ENCODE data around the gene ACCSL. TPM values are rescaled to one million over a fixed set of nuclear protein-coding genes. Genes with fewer than 3 reads are reported as not detected.

Gene ACCSL
- total and polyA plus RNA-seq, 2 experiments from 2014 or later: not detected

- no peaks in the 10 kb centered on the region for H3K9me3 ChIP-seq (ENCODE audit: low read depth)
- no peak for DNase-seq (ENCODE audit: low read depth in 1 of 2, low spot score in 1 of 2)
- H3K27ac ChIP-seq: no peak overlapping the region
- no peak overlapping the region for H3K4me3 ChIP-seq
- H3K4me1 ChIP-seq (ENCODE audit: low read depth): peaks cover 37% of the 10 kb centered on the region
- H3K27me3 ChIP-seq: no peaks in the 10 kb centered on the region
- no peaks in the 10 kb centered on the region for H3K36me3 ChIP-seq
- TF ChIP-seq, protein P1, sequence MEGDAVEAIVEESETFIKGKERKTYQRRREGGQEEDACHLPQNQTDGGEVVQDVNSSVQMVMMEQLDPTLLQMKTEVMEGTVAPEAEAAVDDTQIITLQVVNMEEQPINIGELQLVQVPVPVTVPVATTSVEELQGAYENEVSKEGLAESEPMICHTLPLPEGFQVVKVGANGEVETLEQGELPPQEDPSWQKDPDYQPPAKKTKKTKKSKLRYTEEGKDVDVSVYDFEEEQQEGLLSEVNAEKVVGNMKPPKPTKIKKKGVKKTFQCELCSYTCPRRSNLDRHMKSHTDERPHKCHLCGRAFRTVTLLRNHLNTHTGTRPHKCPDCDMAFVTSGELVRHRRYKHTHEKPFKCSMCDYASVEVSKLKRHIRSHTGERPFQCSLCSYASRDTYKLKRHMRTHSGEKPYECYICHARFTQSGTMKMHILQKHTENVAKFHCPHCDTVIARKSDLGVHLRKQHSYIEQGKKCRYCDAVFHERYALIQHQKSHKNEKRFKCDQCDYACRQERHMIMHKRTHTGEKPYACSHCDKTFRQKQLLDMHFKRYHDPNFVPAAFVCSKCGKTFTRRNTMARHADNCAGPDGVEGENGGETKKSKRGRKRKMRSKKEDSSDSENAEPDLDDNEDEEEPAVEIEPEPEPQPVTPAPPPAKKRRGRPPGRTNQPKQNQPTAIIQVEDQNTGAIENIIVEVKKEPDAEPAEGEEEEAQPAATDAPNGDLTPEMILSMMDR (IDR thresholded peaks at IDR 0.05; ENCODE audit: low read depth, low read length): no peak
Observed at GRCh38 chr11:44033411-44033850, 14.3 kb upstream of the ACCSL start.

- DNase-seq (ENCODE audit: low read depth in 1 of 2, low spot score in 1 of 2): no peak
- no peak overlapping the region for H3K27ac ChIP-seq
- H3K36me3 ChIP-seq: no peaks in the 10 kb centered on the region
- peaks cover 37% of the 10 kb centered on the region for H3K4me1 ChIP-seq (ENCODE audit: low read depth)
- TF ChIP-seq, protein P1 (IDR thresholded peaks at IDR 0.05; ENCODE audit: low read depth, low read length): no peak
- H3K9me3 ChIP-seq (ENCODE audit: low read depth): no peaks in the 10 kb centered on the region
- no peaks in the 10 kb centered on the region for H3K27me3 ChIP-seq
- no peak overlapping the region for H3K4me3 ChIP-seq
Observed at GRCh38 chr11:44033856-44034255, 13.9 kb upstream of the ACCSL start.

- Histone ChIP-seq H3K9me3 (ENCODE audit: low read depth) (no peaks in the 10 kb centered on the region), H3K27ac (no peak overlapping the region), H3K27me3 (no peaks in the 10 kb centered on the region), H3K4me1 (ENCODE audit: low read depth) (peaks cover 33% of the 10 kb centered on the region), H3K36me3 (no peaks in the 10 kb centered on the region), H3K4me3 (no peak overlapping the region)
- no peak for DNase-seq (ENCODE audit: low read depth in 1 of 2, low spot score in 1 of 2)
- TF ChIP-seq, protein P1 (IDR thresholded peaks at IDR 0.05; ENCODE audit: low read depth, low read length): no peak
Observed at GRCh38 chr11:44034639-44035038, 13.1 kb upstream of the ACCSL start.

DNA sequence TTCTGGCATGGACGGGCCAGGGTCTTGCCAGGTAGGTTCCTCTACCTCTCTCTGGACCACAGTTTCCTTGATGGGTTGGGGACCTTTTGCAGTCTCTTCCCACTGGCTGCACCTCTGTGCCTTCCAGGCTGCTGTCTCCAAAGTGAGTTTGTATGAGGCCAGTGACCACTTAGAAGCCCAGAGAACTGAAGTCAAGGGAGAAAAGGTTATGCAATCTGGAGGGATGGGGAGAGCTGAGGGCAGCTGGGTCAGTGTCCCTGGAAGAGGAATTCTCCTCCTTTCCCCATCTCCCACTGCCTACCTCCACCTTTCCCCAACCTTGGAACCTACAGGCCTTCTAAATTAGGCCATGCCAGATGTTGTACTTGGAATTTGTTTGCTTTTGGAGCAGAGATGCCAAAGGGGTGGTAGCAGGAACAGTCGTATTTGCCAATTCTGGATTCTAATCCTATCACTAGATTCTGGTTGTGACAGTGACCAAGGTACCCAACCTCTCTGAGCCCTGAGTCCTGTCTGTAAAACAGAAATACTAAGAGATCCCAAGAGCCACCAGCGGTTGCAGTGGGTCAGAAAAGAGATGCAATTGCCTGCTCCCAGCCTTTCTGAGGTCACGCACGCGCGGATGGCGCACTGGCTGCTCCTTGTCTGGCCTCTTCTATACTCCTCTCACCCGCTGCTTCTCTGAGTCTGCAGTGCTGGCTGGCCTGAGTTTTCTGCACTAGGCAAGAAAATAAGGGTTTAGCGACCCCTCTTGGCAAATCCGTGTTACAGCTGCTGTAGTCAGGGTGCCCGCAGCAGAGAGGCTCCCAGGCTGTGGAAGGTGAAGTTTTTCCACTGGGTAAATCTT lies 10.7 kb upstream of the ACCSL start:
- Histone ChIP-seq H3K36me3 (no peaks in the 10 kb centered on the region), H3K9me3 (ENCODE audit: low read depth) (no peaks in the 10 kb centered on the region), H3K4me1 (ENCODE audit: low read depth) (peaks cover 9% of the 10 kb centered on the region), H3K4me3 (no peak overlapping the region), H3K27me3 (no peaks in the 10 kb centered on the region), H3K27ac (no peak overlapping the region)
- TF ChIP-seq, protein P1 (IDR thresholded peaks at IDR 0.05; ENCODE audit: low read depth, low read length): peak; percentile 89
- peak; percentile 93 for DNase-seq (ENCODE audit: low read depth in 1 of 2, low spot score in 1 of 2)

DNA sequence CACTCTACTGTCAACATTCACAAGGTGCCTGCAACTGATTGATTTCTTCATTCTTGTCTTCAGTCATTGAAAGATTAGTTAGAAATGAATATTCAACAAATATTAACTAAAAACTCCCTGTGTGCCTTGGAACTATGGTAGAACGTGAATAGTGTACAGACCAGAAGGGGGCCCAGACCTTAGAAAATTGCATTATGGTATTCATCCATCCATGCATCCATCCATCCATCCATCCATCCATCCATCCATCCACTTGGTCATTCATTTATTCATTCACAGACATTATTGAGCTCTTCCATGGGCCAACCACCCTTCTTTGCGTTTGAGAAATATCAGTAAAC lies 10.2 kb upstream of the ACCSL start:
- H3K4me1 ChIP-seq (ENCODE audit: low read depth): peaks cover 3% of the 10 kb centered on the region
- DNase-seq (ENCODE audit: low read depth in 1 of 2, low spot score in 1 of 2): no peak
- no peaks in the 10 kb centered on the region for H3K27me3 ChIP-seq
- H3K27ac ChIP-seq: no peak overlapping the region
- no peaks in the 10 kb centered on the region for H3K9me3 ChIP-seq (ENCODE audit: low read depth)
- TF ChIP-seq, protein P1 (IDR thresholded peaks at IDR 0.05; ENCODE audit: low read depth, low read length): no peak
- no peaks in the 10 kb centered on the region for H3K36me3 ChIP-seq
- H3K4me3 ChIP-seq: no peak overlapping the region
